H1 (cell line): ENCODE results near the gene SLC7A6OS.

Experiments
- CBX5 ChIP-seq: fragments of 300-800, 300-1000 bp; sonication (generic); IDR thresholded peaks from 2 replicates; pipeline ENCODE4 v1.7.1; 2016; ENCODE audit warnings: antibody characterized with exemption, low read length, low read depth
- CBX8 ChIP-seq: fragments of 300-800, 300-1000 bp; sonication (generic); IDR thresholded peaks from 2 replicates; pipeline ENCODE4 v1.7.1; 2016; ENCODE audit warnings: low read depth, low read length, borderline replicate concordance
- CHD1 ChIP-seq: IDR thresholded peaks from 2 replicates; pipeline ENCODE4 v1.6.1; 2012; ENCODE audit warnings: low read depth, low read length, improper control_type of control experiment
- CTCF ChIP-seq, 3 experiments: IDR thresholded peaks; 1 replicate in 2 of 3; 2 replicates in 1 of 3; pipeline versions ENCODE4 v1.5.1 to v1.6.1; 2011; ENCODE audit warnings: low read length in 3 of 3, mild to moderate bottlenecking in 3 of 3, inconsistent platforms in 2 of 3, low read depth in 1 of 3, moderate library complexity in 1 of 3; ENCODE audit not compliant: insufficient read depth in 1 of 3; ENCODE audit errors: control extremely low read depth in 1 of 3
- MAX ChIP-seq: IDR thresholded peaks from 2 replicates; pipeline ENCODE4 v1.6.1; 2012; ENCODE audit warnings: inconsistent platforms
- PHF8 ChIP-seq: fragments of 200-600 bp; sonication (generic); conservative IDR thresholded peaks from 2 replicates; pipeline ENCODE4 v1.7.1; 2012; ENCODE audit warnings: low read depth, mild to moderate bottlenecking, inconsistent platforms, low read length, moderate library complexity
- POLR2A ChIP-seq, 2 experiments: IDR thresholded peaks; 1 replicate in 1 of 2; 2 replicates in 1 of 2; pipeline ENCODE4 v1.6.1; 2011; ENCODE audit warnings: low read depth in 2 of 2, low read length in 2 of 2, mild to moderate bottlenecking in 2 of 2; ENCODE audit errors: control extremely low read depth in 1 of 2
- POLR2AphosphoS5 ChIP-seq: IDR thresholded peaks from 2 replicates; pipeline ENCODE4 v1.6.1; 2011; ENCODE audit warnings: low read depth, low read length
- RAD21 ChIP-seq, 2 experiments: IDR thresholded peaks in 1 of 2; conservative IDR thresholded peaks in 1 of 2; 2 replicates each; pipeline ENCODE4 v1.6.1; 2011; ENCODE audit warnings: low read depth in 2 of 2, low read length in 2 of 2, improper control_type of control experiment in 1 of 2, inconsistent platforms in 1 of 2, mild to moderate bottlenecking in 1 of 2, moderate library complexity in 1 of 2
- RNF2 ChIP-seq: fragments of 200-900, 300-1000 bp; sonication (generic); IDR thresholded peaks from 2 replicates; pipeline ENCODE4 v1.7.1; 2016; ENCODE audit warnings: borderline replicate concordance, low read depth, mild to moderate bottlenecking, antibody characterized with exemption, low read length; ENCODE audit not compliant: poor library complexity, severe bottlenecking; ENCODE audit errors: missing control alignments
- USF2 ChIP-seq: IDR thresholded peaks from 2 replicates; pipeline ENCODE4 v1.6.1; 2011; ENCODE audit warnings: low read length, improper control_type of control experiment

- no peak for TF ChIP-seq CTCF (IDR thresholded peaks at IDR 0.05; ENCODE audit: control extremely low read depth in 1 of 3, insufficient read depth in 1 of 3, low read depth in 1 of 3, low read length in 3 of 3)
- TF ChIP-seq POLR2A (IDR thresholded peaks at IDR 0.05; ENCODE audit: control extremely low read depth in 1 of 2, low read depth in 2 of 2, low read length in 2 of 2), result no peak
- no peak for TF ChIP-seq CBX5
- TF ChIP-seq RNF2, result no peak
- TF ChIP-seq CBX8, result no peak
- TF ChIP-seq POLR2AphosphoS5, result no peak
- no peak for TF ChIP-seq MAX
- no peak for TF ChIP-seq RAD21 (IDR thresholded peaks at IDR 0.05 in 1 of 2, conservative IDR thresholded peaks at IDR 0.05 in 1 of 2; ENCODE audit: low read depth in 2 of 2, low read length in 2 of 2)
- no peak for TF ChIP-seq USF2
- no peak for TF ChIP-seq CHD1
- TF ChIP-seq PHF8, result no peak
Observed at GRCh38 chr16:68265078-68265920, 45.4 kb downstream of the SLC7A6OS start.
